Measurements from ENCODE around the gene GAS7.

- TF ChIP-seq, protein P1, sequence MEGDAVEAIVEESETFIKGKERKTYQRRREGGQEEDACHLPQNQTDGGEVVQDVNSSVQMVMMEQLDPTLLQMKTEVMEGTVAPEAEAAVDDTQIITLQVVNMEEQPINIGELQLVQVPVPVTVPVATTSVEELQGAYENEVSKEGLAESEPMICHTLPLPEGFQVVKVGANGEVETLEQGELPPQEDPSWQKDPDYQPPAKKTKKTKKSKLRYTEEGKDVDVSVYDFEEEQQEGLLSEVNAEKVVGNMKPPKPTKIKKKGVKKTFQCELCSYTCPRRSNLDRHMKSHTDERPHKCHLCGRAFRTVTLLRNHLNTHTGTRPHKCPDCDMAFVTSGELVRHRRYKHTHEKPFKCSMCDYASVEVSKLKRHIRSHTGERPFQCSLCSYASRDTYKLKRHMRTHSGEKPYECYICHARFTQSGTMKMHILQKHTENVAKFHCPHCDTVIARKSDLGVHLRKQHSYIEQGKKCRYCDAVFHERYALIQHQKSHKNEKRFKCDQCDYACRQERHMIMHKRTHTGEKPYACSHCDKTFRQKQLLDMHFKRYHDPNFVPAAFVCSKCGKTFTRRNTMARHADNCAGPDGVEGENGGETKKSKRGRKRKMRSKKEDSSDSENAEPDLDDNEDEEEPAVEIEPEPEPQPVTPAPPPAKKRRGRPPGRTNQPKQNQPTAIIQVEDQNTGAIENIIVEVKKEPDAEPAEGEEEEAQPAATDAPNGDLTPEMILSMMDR (IDR thresholded peaks at IDR 0.05): no peak
- no peak for TF ChIP-seq POLR2A (IDR thresholded peaks at IDR 0.05)
Observed at GRCh38 chr17:10198509-10199249, at the start of gene GAS7.
